Measurements from ENCODE around the gene ATRNL1.

The ATRNL1 gene

GRCh38 chr10:115950320-115950719 lies 857.2 kb downstream of the ATRNL1 start:
- H3K9me3 ChIP-seq (ENCODE audit: control extremely low read depth in 1 of 5, control insufficient read depth in 4 of 5, insufficient read depth in 2 of 5, low read depth in 1 of 5, low read length in 4 of 5) = no peaks in the 10 kb centered on the region
- WGBS (ENCODE audit: insufficient coverage) = no CpG with 5 or more reads among the region's 3 CpGs
- POLR2A ChIA-PET = no interaction called here
- no peak for DNase-seq
- no peak overlapping the region for H3K4me3 ChIP-seq (ENCODE audit: control insufficient read depth in 1 of 7, extremely low read depth in 1 of 7, insufficient read depth in 4 of 7, low read depth in 2 of 7, low read length in 6 of 7)
- no peak overlapping the region for H3K27ac ChIP-seq (ENCODE audit: insufficient read depth in 1 of 2, low read depth in 1 of 2, low read length in 2 of 2, poor library complexity in 1 of 2, severe bottlenecking in 2 of 2)
- H3K27me3 ChIP-seq (replicated peaks in 2 of 5; ENCODE audit: control insufficient read depth in 4 of 5, insufficient read depth in 5 of 5, low read length in 4 of 5) = no peaks in the 10 kb centered on the region
- CTCF ChIA-PET = interaction anchor here (1.8 kb wide), 1 partner anchor 11 kb away, joined by 5 read pairs; no protein-coding TSS in a partner anchor
- H3K4me1 ChIP-seq (ENCODE audit: control extremely low read depth in 1 of 4, control insufficient read depth in 4 of 4, insufficient read depth in 4 of 4, low read length in 3 of 4) = no peaks in the 10 kb centered on the region
- H3K36me3 ChIP-seq (ENCODE audit: control insufficient read depth in 4 of 4, insufficient read depth in 4 of 4, low read length in 3 of 4) = no peaks in the 10 kb centered on the region

- 100% methylated on average over 2 of the region's 3 CpGs for WGBS (ENCODE audit: insufficient coverage)
- Histone ChIP-seq H3K27me3 (replicated peaks in 2 of 5; ENCODE audit: control insufficient read depth in 4 of 5, insufficient read depth in 5 of 5, low read length in 4 of 5) (no peaks in the 10 kb centered on the region), H3K4me1 (ENCODE audit: control extremely low read depth in 1 of 4, control insufficient read depth in 4 of 4, insufficient read depth in 4 of 4, low read length in 3 of 4) (no peaks in the 10 kb centered on the region), H3K27ac (ENCODE audit: insufficient read depth in 1 of 2, low read depth in 1 of 2, low read length in 2 of 2, poor library complexity in 1 of 2, severe bottlenecking in 2 of 2) (no peak overlapping the region), H3K9me3 (ENCODE audit: control extremely low read depth in 1 of 5, control insufficient read depth in 4 of 5, insufficient read depth in 2 of 5, low read depth in 1 of 5, low read length in 4 of 5) (no peaks in the 10 kb centered on the region), H3K36me3 (ENCODE audit: control insufficient read depth in 4 of 4, insufficient read depth in 4 of 4, low read length in 3 of 4) (no peaks in the 10 kb centered on the region), H3K4me3 (ENCODE audit: control insufficient read depth in 1 of 7, extremely low read depth in 1 of 7, insufficient read depth in 4 of 7, low read depth in 2 of 7, low read length in 6 of 7) (no peak overlapping the region)
- no peak for DNase-seq
- ChIA-PET POLR2A (no interaction called here), CTCF (no interaction called here)
Measured at GRCh38 chr10:115951242-115951641, 858.1 kb downstream of the ATRNL1 start.

GRCh38 chr10:115953281-115953680 lies 860.1 kb downstream of the ATRNL1 start:
- no peak for DNase-seq
- Histone ChIP-seq H3K9me3 (ENCODE audit: control extremely low read depth in 1 of 5, control insufficient read depth in 4 of 5, insufficient read depth in 2 of 5, low read depth in 1 of 5, low read length in 4 of 5) (no peaks in the 10 kb centered on the region), H3K36me3 (ENCODE audit: control insufficient read depth in 4 of 4, insufficient read depth in 4 of 4, low read length in 3 of 4) (no peaks in the 10 kb centered on the region), H3K4me1 (ENCODE audit: control extremely low read depth in 1 of 4, control insufficient read depth in 4 of 4, insufficient read depth in 4 of 4, low read length in 3 of 4) (no peaks in the 10 kb centered on the region), H3K27ac (ENCODE audit: insufficient read depth in 1 of 2, low read depth in 1 of 2, low read length in 2 of 2, poor library complexity in 1 of 2, severe bottlenecking in 2 of 2) (no peak overlapping the region), H3K4me3 (ENCODE audit: control insufficient read depth in 1 of 7, extremely low read depth in 1 of 7, insufficient read depth in 4 of 7, low read depth in 2 of 7, low read length in 6 of 7) (no peak overlapping the region), H3K27me3 (replicated peaks in 2 of 5; ENCODE audit: control insufficient read depth in 4 of 5, insufficient read depth in 5 of 5, low read length in 4 of 5) (no peaks in the 10 kb centered on the region)
- ChIA-PET POLR2A (no interaction called here), CTCF (no interaction called here)
- WGBS (ENCODE audit: insufficient coverage) = 100% methylated on average over 2 of the region's 5 CpGs

GRCh38 chr10:115953968-115954367 lies 860.8 kb downstream of the ATRNL1 start:
- Histone ChIP-seq H3K9me3 (ENCODE audit: control extremely low read depth in 1 of 5, control insufficient read depth in 4 of 5, insufficient read depth in 2 of 5, low read depth in 1 of 5, low read length in 4 of 5) (no peaks in the 10 kb centered on the region), H3K4me1 (ENCODE audit: control extremely low read depth in 1 of 4, control insufficient read depth in 4 of 4, insufficient read depth in 4 of 4, low read length in 3 of 4) (no peaks in the 10 kb centered on the region), H3K27ac (ENCODE audit: insufficient read depth in 1 of 2, low read depth in 1 of 2, low read length in 2 of 2, poor library complexity in 1 of 2, severe bottlenecking in 2 of 2) (no peak overlapping the region), H3K36me3 (ENCODE audit: control insufficient read depth in 4 of 4, insufficient read depth in 4 of 4, low read length in 3 of 4) (no peaks in the 10 kb centered on the region), H3K27me3 (replicated peaks in 2 of 5; ENCODE audit: control insufficient read depth in 4 of 5, insufficient read depth in 5 of 5, low read length in 4 of 5) (no peaks in the 10 kb centered on the region), H3K4me3 (ENCODE audit: control insufficient read depth in 1 of 7, extremely low read depth in 1 of 7, insufficient read depth in 4 of 7, low read depth in 2 of 7, low read length in 6 of 7) (no peak overlapping the region)
- no peak for DNase-seq
- 100% methylated on average over 5 of the region's 7 CpGs for WGBS (ENCODE audit: insufficient coverage)
- POLR2A ChIA-PET = no interaction called here
- CTCF ChIA-PET = no interaction called here

GRCh38 chr10:115956225-115957011 lies 863.3 kb downstream of the ATRNL1 start:
- no peak for DNase-seq
- no peaks in the 10 kb centered on the region for H3K9me3 ChIP-seq (ENCODE audit: control extremely low read depth in 1 of 5, control insufficient read depth in 4 of 5, insufficient read depth in 2 of 5, low read depth in 1 of 5, low read length in 4 of 5)
- H3K27ac ChIP-seq (ENCODE audit: insufficient read depth in 1 of 2, low read depth in 1 of 2, low read length in 2 of 2, poor library complexity in 1 of 2, severe bottlenecking in 2 of 2) = no peak overlapping the region
- ChIA-PET CTCF (no interaction called here), POLR2A (no interaction called here)
- no peaks in the 10 kb centered on the region for H3K36me3 ChIP-seq (ENCODE audit: control insufficient read depth in 4 of 4, insufficient read depth in 4 of 4, low read length in 3 of 4)
- H3K4me1 ChIP-seq (ENCODE audit: control extremely low read depth in 1 of 4, control insufficient read depth in 4 of 4, insufficient read depth in 4 of 4, low read length in 3 of 4) = no peaks in the 10 kb centered on the region
- H3K4me3 ChIP-seq (ENCODE audit: control insufficient read depth in 1 of 7, extremely low read depth in 1 of 7, insufficient read depth in 4 of 7, low read depth in 2 of 7, low read length in 6 of 7) = no peak overlapping the region
- no peaks in the 10 kb centered on the region for H3K27me3 ChIP-seq (replicated peaks in 2 of 5; ENCODE audit: control insufficient read depth in 4 of 5, insufficient read depth in 5 of 5, low read length in 4 of 5)
- 91% methylated on average over 5 of the region's 5 CpGs for WGBS (ENCODE audit: insufficient coverage)

- no peaks in the 10 kb centered on the region for H3K9me3 ChIP-seq (ENCODE audit: control extremely low read depth in 1 of 5, control insufficient read depth in 4 of 5, insufficient read depth in 2 of 5, low read depth in 1 of 5, low read length in 4 of 5)
- no peaks in the 10 kb centered on the region for H3K27me3 ChIP-seq (replicated peaks in 2 of 5; ENCODE audit: control insufficient read depth in 4 of 5, insufficient read depth in 5 of 5, low read length in 4 of 5)
- ChIA-PET POLR2A (no interaction called here), CTCF (interaction anchor here (1.3 kb wide), 1 partner anchor 11 kb away, joined by 4 read pairs; no protein-coding TSS in a partner anchor)
- H3K4me1 ChIP-seq (ENCODE audit: control extremely low read depth in 1 of 4, control insufficient read depth in 4 of 4, insufficient read depth in 4 of 4, low read length in 3 of 4) = no peaks in the 10 kb centered on the region
- H3K36me3 ChIP-seq (ENCODE audit: control insufficient read depth in 4 of 4, insufficient read depth in 4 of 4, low read length in 3 of 4) = no peaks in the 10 kb centered on the region
- H3K27ac ChIP-seq (ENCODE audit: insufficient read depth in 1 of 2, low read depth in 1 of 2, low read length in 2 of 2, poor library complexity in 1 of 2, severe bottlenecking in 2 of 2) = no peak overlapping the region
- H3K4me3 ChIP-seq (ENCODE audit: control insufficient read depth in 1 of 7, extremely low read depth in 1 of 7, insufficient read depth in 4 of 7, low read depth in 2 of 7, low read length in 6 of 7) = no peak overlapping the region
- no peak for DNase-seq
- 86% methylated on average over 1 of the region's 2 CpGs for WGBS (ENCODE audit: insufficient coverage)
Measured at GRCh38 chr10:115957012-115957399, 863.8 kb downstream of the ATRNL1 start.

GRCh38 chr10:115957786-115958442 lies 864.7 kb downstream of the ATRNL1 start:
- no peak overlapping the region for H3K4me3 ChIP-seq (ENCODE audit: control insufficient read depth in 1 of 7, extremely low read depth in 1 of 7, insufficient read depth in 4 of 7, low read depth in 2 of 7, low read length in 6 of 7)
- no peaks in the 10 kb centered on the region for H3K27me3 ChIP-seq (replicated peaks in 2 of 5; ENCODE audit: control insufficient read depth in 4 of 5, insufficient read depth in 5 of 5, low read length in 4 of 5)
- DNase-seq = no peak
- WGBS (ENCODE audit: insufficient coverage) = 100% methylated on average over 2 of the region's 5 CpGs
- no peaks in the 10 kb centered on the region for H3K9me3 ChIP-seq (ENCODE audit: control extremely low read depth in 1 of 5, control insufficient read depth in 4 of 5, insufficient read depth in 2 of 5, low read depth in 1 of 5, low read length in 4 of 5)
- no peak overlapping the region for H3K27ac ChIP-seq (ENCODE audit: insufficient read depth in 1 of 2, low read depth in 1 of 2, low read length in 2 of 2, poor library complexity in 1 of 2, severe bottlenecking in 2 of 2)
- H3K36me3 ChIP-seq (ENCODE audit: control insufficient read depth in 4 of 4, insufficient read depth in 4 of 4, low read length in 3 of 4) = no peaks in the 10 kb centered on the region
- no peaks in the 10 kb centered on the region for H3K4me1 ChIP-seq (ENCODE audit: control extremely low read depth in 1 of 4, control insufficient read depth in 4 of 4, insufficient read depth in 4 of 4, low read length in 3 of 4)
- POLR2A ChIA-PET = no interaction called here
- CTCF ChIA-PET = interaction anchor here (1.3 kb wide), 1 partner anchor 12 kb away, joined by 4 read pairs; no protein-coding TSS in a partner anchor

Measured in common myeloid progenitor, CD34-positive (primary cell).